GM21423 (cell line): ENCODE data around the gene ARL15.

ENCODE experiments used
- ATAC-seq: cut with Tn5 transposase; IDR thresholded peaks from one replicate; pipeline ENCODE4 v1.9.1; 2021; ENCODE audit warnings: mild to moderate bottlenecking, moderate library complexity; ENCODE audit not compliant: unreplicated experiment

Gene ARL15

GRCh38 chr5:53948598-53948997 is 361.8 kb downstream of the ARL15 start:
- ATAC-seq = no peak

- no peak for ATAC-seq
These were observed 363.8 kb downstream of the ARL15 start for GRCh38 chr5:53946405-53947100.

DNA sequence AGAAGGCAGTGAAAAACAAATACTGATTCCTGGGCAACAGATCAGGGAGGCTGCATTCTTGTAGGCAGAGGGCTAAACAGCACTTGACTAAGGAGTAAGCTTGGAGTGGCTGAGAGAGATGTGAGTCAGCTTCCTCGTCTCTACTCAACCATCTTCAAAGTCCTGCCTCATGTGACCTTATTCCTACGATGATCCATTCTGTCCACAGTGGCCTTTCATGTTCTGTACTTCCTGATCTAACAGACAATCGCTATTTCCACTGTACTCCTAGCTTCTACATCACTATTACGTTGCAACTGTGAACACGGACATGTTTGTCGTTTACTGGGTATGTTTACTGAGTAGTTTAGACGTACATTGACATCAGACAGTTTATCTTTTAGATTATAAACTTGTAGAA is 365.4 kb downstream of the ARL15 start:
- no peak for ATAC-seq

DNA sequence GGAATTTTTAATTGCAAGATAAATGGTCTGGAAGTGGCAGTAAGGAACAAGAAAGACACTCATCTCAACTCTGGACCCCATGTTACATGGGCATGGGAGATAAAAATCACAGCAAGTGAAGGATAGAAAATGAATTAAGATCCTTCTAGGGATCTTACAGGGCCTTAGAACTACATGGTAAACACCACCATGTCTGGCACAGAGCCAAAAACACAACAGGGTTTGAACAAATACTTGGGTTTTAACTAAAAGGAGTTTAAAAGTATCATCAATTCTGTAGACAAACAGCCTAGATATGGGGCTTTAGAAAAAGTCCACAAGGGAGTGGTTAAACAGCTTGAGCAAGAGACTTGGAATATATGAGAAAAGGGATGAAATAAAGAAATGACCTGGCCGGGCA is 366.4 kb downstream of the ARL15 start:
- no peak for ATAC-seq

DNA sequence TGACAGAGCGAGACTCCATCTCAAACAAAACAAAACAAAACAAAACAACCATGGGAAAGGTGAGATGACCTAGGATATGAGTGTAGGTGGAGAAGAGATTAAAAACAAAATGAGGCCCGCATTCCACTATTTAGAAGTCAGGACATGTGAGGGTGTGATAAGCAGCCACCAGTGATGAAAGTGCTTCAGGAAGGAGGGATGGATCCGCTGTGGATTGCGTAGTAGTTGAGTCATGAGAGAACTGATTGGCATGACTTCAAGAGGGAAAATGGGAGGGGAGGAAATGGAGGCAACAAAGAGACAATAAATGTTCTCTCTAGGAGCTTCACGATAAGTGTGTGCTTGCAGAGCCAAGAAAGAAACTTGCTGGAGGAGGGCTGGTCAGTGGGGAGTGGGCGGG is 367.6 kb downstream of the ARL15 start:
- no peak for ATAC-seq

DNA sequence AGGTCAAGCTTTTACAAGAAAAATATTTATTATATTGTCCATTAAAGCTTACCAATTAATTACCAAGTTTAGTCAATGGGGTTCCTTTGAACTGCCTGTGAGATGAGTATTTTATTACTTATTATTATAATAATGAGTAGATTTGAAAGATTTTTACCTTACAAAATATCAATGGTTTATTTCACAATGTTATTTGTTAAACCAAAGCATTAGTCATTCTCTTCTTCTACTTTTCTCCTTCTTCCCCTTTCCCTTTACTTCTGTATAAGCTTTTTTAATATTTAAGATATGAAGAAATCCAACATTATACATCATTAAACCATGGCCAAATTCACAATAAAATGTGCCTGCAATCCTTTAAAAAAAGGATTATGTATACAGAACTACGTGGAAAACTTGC is 369.5 kb downstream of the ARL15 start:
- ATAC-seq = no peak

GRCh38 chr5:53937467-53937866 is 372.9 kb downstream of the ARL15 start:
- ATAC-seq = no peak

- ATAC-seq = no peak
These were observed 373.7 kb downstream of the ARL15 start for GRCh38 chr5:53936481-53937352.

DNA sequence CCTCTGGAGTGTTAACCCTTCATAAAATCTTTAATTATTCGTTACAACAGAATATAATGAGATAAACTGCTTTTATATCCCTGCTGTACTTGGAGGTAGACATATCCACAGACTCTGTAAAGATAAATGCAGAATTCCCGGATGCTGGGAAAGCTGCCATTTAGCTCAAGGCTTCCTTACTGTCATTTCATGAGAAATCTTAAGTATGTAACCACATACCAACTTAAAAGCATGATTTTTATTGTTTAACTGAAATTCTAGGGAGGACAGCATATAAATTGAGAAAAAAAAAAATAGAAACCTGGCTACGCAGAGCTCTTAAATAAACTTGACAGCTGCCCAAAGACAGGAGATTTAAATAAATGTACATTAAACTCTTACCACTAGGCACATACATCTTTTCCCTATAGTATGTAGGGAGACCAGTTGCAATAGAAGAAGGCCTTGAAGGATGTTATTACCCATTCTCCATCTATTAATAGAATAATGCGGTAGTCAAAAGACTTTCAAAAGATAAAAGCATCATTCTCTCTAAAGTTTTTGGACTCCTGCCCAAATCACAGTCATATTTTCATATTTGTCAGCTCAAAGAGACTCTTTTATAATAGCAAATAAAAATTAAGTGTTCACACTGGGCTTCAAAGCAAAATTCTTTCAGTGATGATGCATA is 376.1 kb downstream of the ARL15 start:
- no peak for ATAC-seq

DNA sequence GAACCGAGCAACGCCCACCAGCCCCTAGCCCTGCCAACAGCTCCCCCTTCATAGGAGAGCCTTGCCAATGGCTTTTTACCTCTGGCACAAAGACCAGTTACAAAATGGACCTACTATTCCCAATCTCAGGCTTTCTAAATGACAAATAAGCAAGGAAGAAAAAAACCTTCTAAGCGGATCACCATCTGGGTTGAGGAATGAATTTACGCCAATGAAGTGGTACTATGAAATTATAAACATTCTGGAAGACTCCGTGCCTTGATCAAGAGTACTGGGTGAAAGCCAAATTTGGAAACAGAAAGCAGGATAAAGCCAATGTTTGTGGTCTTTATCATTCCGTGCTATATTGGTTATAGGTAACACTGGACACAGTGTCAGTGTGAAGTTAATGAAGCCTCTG is 378.0 kb downstream of the ARL15 start:
- ATAC-seq = no peak

GRCh38 chr5:53930457-53930856 is 379.9 kb downstream of the ARL15 start:
- no peak for ATAC-seq

DNA sequence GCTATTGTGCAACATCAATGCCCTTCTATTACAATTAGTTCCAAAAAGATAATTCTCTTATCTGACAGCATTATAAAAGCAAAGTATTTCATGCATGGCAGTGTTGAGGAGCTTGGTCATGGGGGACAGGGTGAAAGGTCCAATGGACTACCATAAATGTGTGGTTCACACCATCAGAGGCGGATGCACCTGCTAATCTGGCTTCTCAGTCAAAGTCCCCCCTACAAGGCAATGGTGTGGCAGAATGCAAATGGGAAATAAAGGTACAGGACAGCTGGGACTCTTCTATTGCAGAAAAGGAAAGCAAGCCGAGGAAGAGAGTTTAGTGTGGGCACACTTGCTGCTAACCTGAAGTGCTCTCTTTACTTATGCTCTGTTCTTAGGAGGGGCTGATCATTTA is 380.8 kb downstream of the ARL15 start:
- no peak for ATAC-seq

DNA sequence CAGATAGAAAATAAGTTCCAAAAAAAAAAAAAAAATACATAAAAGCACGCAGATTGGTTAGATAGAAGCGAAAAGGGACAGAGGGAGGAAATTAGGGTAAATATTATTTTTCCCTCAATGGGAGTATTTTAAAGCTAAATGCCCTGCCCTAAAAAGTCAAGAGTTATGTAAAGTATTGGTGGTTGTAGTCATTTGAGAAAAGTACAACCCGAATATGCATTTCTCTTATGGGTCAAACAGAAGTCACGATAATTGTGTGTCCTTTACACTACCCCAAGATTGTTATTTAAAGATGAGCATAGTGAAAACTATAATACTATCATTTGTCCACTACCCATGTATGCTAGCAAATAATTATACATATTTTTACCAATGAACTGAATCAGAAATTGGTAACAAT is 381.2 kb downstream of the ARL15 start:
- no peak for ATAC-seq

DNA sequence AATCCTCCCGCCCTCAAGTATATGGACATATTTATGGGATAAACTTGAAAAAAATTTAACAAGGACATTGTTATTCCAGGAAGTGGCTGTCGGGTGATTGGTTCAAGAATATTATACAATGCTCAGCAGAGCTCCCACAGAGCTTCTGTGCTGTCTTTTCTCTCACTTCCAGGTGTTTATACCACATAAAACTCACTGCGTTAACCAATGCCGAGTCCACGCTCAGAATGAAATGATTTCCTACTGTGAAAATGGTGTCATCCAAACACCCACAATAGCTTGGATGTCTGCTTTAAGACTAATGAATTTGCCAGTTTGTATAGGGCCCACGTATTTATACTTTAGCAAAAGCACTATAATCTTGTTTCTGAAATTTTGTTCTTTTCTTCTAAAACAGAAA is 381.7 kb downstream of the ARL15 start:
- ATAC-seq = no peak

GRCh38 chr5:53927668-53928247 is 382.6 kb downstream of the ARL15 start:
- no peak for ATAC-seq

- no peak for ATAC-seq
These were observed 384.3 kb downstream of the ARL15 start for GRCh38 chr5:53926026-53926425.

DNA sequence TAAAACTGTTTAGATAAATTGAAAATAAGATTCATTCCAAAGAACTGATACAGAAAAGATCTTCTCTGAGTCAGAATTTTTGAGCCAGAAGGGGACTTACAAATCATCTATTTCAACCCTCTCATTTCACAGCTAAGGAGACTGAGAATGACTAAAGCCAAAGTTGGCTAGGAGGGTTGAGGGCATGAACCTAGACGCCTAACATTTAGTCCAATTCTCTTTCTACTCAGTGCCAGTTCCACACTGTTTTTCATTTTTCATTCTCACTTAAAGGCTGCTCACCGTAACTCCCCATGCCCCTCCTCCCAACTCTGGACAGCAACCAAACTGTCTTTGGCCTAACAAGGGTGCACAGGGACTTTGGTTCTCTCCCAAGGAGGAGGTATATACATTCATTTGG is 386.0 kb downstream of the ARL15 start:
- ATAC-seq = no peak

DNA sequence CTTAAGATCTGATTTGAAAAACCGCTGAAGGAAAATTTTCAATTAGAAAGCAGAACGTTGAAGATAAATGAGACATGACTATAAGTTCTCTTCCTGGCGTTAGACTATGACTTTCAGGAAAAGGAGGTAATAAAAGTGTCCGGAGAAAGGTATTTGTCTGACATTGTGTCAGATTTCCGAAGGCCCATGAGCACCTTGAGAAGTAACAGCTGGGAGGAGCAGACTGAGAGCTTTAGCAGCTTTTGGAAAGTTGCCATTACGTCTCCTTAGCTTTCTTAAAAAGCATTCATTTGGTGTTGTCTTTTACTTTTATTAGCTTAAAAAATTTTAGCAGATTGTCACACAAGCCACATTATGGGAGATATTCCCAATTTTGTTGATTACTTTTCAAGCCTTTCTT is 386.4 kb downstream of the ARL15 start:
- no peak for ATAC-seq

DNA sequence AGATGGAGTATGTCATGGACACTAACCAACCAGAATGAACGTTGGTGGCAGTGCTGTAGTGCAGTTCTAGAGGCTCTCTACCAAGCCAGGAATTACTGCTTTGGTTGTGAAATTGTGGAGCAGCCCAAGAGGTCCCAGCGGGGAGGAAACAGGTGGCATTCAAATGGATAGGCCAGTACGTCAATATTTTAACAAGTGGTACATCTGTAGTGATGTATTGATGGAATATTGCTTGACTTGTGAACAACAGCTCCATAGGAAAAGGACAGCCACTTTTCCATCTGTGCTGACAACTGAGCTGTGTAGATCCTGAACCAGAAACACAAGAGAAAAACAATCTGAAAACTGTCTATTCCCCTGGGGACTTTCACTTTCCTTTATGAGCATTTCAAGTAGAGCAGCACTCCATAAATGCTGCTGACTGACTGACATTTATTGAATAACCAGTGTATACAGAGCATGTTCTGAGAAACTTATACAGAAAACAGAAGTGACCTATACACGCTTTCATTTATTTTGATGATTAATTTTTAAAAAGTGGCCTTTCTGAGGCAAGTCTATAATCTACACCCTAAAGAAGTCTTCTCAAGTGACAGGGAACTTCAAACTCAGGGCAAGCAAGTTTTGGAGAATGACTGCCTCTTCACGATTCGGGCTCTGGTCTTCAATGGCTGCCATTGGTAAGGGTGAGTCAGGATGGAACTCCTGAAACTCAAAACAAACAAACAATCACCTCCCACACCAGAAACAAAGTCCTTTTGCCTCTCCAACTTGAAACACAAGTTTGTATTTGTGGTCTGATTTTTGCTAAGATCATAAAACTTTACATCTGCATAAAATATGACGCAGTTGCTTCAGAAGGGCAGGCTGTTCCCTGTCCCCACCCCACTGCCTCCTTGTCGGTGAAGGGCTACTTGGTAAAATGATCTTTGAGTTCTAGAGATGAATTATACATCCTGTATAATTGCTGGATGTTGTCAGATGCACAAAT is 387.6 kb downstream of the ARL15 start:
- no peak for ATAC-seq

- no peak for ATAC-seq
These were observed 392.5 kb downstream of the ARL15 start for GRCh38 chr5:53917826-53918225.
